ENCODE results near the gene PUM1.

PUM1 gene

GRCh38 chr1:31029026-31029425 is 36.5 kb downstream of the PUM1 start:
- no peak for DNase-seq (ENCODE audit: low read depth)

- DNase-seq (ENCODE audit: low read depth) = no peak
These were observed 37.6 kb downstream of the PUM1 start for GRCh38 chr1:31027693-31028526.

GRCh38 chr1:31022259-31022658 is 43.3 kb downstream of the PUM1 start:
- no peak for DNase-seq (ENCODE audit: low read depth)

DNA sequence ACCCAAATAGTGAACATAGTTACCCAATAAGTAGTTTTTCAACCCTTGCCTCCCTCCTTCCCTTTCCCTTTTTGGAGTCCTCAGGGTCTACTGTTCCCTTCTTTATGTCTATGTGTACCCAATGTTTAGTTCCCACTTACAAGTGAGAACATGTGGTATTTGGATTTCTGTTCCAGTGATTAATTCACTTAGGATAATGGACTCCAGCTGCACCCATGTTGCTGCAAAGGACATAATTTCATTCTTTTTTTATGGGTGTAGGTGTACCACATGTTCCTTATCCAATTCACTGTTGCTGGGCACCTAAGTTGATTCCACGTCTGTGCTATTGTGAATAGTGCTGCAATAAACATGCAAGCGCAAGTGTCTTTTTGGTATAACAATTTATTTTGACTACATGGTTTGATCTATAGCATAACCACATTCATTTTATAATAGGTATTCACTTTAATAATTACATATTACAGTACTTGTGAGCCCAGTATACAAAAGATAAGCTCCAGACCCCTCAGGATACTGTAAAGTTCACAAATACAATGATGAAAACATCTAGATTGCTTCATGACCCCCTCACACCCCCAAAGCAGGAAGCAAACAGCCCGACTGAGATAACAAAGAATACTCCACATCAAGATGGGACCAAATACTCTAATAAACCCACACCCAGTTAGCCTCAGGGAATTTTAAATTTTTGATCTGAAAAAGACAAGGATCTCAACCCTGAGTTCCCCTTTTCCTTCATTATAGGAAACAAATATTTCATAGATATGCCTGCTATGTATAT is 45.3 kb downstream of the PUM1 start:
- DNase-seq (ENCODE audit: low read depth) = no peak

- DNase-seq (ENCODE audit: low read depth) = no peak
These were observed 46.1 kb downstream of the PUM1 start for GRCh38 chr1:31019401-31019800.

DNA sequence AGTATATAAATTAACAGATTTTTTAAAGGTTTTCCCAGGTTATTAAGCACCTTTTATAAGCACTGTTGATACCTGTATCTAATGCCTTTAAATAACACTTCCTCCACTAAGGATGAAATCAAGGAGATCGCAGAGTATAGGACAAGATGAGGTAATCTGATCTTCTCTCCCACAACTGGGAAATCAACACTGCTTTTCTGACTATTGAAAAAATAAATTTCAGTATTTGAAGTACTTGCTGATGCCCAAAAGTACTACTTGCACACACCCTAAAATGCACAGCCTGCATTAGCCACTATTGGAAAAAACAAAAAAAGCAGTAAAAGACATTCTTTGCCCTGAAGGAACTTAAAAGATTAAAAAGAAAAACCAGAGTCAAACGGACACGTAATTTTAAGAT is 48.6 kb downstream of the PUM1 start:
- no peak for DNase-seq (ENCODE audit: low read depth)

- DNase-seq (ENCODE audit: low read depth) = no peak
These were observed 52.2 kb downstream of the PUM1 start for GRCh38 chr1:31013187-31013864.

- DNase-seq (ENCODE audit: low read depth) = no peak
These were observed 53.1 kb downstream of the PUM1 start for GRCh38 chr1:31012210-31012924.

DNA sequence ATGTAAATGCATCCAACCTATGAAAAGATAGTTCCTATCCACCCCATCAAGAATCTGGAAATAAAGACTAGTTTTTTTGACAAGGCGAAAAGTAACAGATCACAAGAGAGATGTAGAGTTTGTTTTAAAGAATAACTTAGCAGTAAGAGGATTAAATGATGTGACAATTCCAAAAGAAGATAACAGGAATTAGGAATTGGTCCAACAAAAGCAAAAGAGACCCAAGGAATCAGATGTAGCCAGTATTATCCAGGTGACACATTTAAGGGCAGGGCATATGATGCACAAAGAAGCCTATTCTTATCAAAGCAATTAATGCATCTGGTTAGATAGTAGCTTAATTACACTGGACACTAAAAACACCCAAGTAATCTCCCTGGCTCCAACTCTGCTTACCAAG is 53.8 kb downstream of the PUM1 start:
- no peak for DNase-seq (ENCODE audit: low read depth)

GRCh38 chr1:31010086-31010989 is 55.2 kb downstream of the PUM1 start:
- DNase-seq (ENCODE audit: low read depth) = no peak

DNA sequence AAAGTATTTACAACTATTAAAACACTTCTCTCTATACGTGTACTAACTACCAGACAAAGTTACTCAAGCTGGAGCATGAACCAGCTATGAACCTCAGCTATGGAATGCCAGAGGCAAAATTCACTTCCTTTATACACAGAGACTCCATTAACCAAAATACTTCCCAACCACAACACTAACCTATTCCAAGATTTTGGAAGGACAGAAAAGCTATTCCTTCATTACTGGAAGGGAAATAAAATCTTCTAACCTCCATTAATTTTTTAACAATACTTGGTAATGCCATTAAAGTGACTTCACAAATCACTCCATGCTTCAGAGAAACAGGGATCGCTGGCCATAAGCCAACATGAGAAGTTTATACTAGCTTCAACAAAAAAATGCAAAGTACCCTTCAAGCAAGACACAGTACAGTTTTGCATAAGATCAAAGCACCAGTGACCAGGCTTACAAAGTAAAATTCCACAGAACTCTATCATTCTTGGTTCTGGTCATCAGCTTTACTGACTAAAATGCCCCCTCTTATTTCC is 58.0 kb downstream of the PUM1 start:
- peak; percentile 70 for DNase-seq (ENCODE audit: low read depth)

DNA sequence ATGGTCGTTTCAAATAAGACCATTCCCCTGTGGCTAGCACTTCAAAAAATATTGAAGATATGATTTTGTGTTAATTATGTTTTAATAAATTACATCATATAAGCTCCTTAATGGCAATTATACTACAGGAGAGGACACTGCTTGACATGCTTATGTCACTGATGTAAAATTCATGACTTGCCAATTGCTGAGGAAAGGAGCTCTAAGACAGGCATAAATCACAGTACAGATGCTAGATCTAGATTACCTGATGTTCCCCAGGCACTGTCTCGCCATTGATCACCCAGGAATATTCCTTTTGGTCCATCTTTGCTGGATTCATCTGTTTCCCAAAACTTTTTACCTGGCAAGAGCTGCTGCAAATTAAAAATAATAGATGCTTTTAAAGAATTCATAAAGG is 58.8 kb downstream of the PUM1 start:
- DNase-seq (ENCODE audit: low read depth) = no peak

- no peak for DNase-seq (ENCODE audit: low read depth)
These were observed 59.8 kb downstream of the PUM1 start for GRCh38 chr1:31005617-31006166.

DNA sequence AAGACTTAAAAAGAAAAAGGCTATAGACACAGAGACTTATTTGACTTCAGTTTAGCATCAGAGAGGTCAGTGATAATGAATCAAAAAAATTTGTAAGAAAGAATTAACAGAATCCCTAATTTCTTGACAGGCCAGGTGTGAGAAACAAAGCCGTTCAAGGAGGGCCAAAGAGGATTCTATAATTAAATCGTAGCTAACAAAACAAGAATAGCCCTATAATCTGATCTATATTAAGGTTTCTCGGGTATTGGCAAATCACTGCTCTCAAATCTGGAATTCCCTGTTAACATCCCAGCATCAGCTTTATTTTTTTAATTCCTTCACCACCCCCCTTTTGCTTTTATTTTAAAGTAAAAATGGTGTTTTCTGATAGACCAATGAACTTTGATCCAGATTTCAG is 60.3 kb downstream of the PUM1 start:
- no peak for DNase-seq (ENCODE audit: low read depth)

DNA sequence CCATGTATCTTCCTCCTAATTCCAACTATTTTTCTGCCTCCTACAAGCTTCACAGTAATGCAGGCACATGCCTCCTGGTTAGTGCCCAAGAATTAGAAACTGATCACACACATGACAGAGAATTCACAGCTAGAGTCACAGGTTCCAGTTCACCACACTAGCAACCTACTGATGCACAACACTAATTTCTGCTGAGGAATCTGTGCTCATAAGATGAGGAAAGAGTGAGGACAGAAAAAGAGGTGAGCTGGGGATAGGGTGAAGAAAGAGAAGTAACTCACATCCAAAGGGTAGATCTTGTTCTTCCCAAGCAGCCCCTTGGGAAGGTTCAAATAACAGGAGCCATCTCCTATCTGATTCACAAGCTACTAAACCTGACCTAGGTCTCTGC is 61.3 kb downstream of the PUM1 start:
- no peak for DNase-seq (ENCODE audit: low read depth)

GRCh38 chr1:31003613-31004230 is 61.8 kb downstream of the PUM1 start:
- DNase-seq (ENCODE audit: low read depth) = no peak

- no peak for DNase-seq (ENCODE audit: low read depth)
These were observed 65.2 kb downstream of the PUM1 start for GRCh38 chr1:31000301-31000700.

DNA sequence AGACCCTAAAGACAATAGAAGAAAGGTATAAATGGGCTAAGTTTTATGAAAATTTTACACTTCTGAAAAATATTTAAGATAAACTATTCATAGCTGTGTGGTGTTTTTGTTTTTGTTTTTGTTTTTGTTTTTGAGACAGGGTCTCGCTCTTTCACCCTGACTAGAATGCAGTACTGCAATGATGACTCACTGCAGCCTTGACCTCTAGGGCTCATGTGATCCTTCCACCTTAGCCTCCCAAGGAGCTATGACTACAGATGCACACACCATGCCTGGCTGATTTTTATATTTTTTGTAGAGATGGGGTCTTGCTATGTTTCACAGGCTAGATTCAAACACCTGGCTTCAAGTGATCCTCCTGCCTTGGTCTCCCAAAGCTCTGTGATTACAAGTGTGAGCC is 66.6 kb downstream of the PUM1 start:
- DNase-seq (ENCODE audit: low read depth) = no peak

DNA sequence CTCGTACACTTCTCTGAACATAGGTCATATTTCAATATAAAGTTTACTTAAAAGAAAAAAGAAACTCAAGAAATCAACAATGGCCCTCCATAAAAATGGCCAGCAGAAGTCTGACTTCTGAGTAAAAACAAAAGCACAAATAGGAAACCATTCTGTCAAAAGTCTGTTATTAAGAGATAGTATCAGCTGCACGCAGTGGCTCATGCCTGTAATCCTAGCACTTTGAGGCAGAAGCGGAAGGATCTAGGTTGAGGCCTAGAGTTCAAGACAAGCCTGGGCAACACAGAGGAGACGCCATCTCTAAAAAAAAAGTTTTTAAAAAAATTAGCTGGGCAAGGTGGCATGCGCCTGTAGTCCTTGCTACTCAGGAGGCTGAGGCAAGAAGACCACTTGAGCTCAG is 67.3 kb downstream of the PUM1 start:
- no peak for DNase-seq (ENCODE audit: low read depth)

GRCh38 chr1:30997463-30998057 is 68.0 kb downstream of the PUM1 start:
- DNase-seq (ENCODE audit: low read depth) = no peak

Data from GM04504 (cell line).